Measurements from ENCODE around the gene C17orf58.
"Not testable (repeated sequence)": the region's sequence is repeated elsewhere in the genome, so short reads cannot be mapped to it uniquely, and the experiment has no call there.

C17orf58 gene

DNA sequence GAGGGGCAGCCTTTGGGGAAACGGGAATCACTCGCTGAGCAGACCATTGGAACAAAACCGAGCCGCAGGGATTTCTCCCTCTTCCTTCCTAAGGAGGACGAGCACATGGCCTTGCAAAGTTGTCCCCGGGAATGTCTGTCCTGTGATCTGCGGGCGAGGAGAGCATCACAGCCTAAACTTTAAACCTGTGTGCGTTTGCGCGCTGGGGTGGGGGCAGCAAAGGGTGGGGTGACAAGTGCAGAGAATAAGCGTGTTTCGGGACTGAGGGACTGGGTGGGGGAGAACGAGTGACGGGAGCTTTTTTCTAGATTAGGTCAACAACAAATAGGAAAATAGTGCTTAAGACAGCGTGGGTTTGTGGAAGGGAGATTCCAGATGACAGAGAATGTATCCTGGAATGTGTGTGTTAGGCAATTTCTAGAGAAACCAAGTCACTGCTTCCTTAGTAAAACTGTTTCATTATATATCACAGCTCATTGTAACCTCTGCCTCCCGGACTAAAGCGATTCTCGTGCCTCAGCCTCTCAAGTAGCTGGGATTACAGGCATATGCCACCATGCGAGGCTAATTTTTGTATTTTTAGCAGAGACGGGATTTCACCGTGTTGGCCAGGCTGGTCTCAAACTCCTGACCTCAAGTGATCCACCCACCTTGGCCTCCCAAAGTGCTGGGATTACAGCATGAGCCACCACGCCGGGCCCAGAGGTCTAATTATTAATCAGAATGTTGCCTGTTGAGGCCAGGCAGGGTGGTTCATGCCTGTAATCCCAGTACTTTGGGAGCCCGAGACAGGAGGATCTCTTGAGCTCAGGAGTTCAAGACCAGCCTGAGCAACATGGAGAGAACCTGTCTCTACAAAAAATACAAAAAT lies at the start of gene C17orf58:
TSS of gene C17orf58 (minus strand) at position 169 of the 871 bp plus-strand sequence. CDS start 271 bp downstream, outside the sequence.
- not testable (repeated sequence) for DNase-seq

DNA sequence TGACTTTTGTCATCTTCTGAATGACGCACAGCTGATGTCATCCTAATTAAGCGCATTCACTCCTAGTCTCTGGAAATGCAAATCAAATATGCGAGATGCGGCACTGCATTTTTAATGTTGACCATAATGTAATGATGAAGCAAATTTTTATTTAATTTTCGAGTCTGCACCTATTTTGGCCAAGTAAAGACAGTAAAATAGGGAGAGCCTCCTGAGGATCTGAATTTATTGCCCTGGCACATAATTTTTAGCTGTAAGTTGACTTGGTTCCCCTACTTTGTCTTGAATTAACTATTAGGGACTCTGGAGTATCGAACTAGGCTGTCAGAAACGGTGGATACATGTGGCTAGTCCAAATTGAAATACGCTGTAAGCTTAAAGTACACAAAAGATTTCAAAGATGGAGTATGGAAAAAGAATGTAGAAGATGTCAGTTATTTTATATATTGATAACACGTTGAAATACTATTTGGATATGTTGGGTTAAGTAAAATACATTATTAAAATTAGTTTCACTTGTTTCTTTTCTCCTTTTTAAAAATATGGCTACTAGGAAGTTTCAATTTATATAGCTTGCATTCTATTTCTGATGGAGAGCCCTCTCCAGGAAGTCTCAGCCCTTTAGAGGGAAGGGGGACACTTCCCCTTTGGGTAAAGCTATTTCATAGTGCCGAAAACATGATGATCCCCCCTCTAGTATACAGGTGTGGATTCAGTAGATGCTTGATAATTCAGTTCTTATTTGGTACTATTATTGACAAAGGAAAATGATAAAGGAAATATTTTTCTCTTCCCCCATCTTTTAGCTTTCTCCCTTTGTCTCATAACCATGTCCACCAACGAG lies 40.3 kb upstream of the C17orf58 start:
- DNase-seq, result no peak

DNA sequence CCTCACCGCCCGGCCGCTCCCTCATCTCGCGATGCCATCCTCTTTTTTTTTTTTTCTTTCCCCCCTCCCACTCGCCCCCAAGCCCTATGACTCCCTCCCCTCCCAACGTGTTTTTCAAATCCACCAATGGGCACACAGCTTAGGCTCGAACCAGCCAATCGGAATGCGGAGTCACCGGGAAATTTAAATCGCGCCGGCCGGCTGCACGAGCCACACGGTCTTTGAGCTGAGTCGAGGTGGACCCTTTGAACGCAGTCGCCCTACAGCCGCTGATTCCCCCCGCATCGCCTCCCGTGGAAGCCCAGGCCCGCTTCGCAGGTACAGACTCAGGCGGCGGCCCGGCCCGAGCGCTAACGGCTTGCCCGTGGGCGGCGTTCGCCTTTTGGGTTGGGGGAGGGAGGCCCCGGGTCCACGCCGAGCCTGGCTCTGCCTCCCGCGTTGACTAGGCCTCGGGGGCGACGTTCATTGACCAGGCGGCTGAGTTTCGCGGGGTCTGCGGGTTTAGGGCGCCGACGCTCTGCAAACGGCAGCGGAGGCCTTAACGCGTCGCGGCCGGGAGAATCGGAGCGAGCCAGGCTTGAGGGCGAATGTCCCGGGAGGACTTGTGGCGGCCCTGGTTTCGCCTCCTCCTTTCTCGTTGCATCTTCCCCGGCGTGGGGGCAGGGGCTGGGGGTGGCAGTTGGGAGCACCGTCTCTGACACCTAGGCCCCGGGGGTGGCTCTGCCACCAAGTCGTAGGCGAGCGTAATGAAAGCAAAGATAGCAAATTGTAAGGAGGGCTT lies 39.4 kb upstream of the C17orf58 start, which contains the start of gene KPNA2:
TSS of gene KPNA2 (plus strand) at position 213 of the 781 bp plus-strand sequence. CDS start 1,398 bp downstream, outside the sequence.
- DNase-seq, result no peak

DNA sequence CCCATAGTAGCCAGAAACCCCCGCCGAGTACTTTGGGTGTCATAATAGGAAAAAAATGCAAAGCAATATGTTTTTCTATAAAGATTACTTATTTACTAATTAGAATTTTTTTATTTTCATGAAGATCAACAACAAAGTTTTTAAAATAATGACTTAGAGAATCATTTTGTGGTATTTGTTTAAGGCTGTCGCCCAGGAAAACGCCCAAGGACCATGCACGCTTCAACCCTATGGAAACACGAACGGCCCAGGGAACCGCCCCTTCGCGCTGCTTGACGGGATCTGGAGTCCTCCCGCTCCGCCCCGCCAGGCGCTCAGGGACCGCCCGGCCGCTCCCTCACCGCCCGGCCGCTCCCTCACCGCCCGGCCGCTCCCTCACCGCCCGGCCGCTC lies 38.9 kb upstream of the C17orf58 start:
- no peak for DNase-seq

DNA sequence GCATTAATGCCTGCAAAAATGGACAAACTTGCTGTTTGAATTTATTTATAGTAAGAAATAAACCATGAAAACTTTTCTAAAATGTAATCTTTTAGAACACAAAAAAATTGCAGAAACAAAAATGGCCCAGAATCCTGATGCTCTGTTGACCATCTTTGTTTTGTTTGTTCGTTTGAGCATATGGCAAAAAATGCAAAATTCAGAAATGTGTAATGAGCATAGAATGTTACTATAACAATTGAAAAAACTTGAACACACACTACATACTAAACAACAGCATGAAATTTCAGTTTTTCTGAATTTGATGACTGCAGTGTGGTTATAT lies 38.1 kb upstream of the C17orf58 start:
- no peak for DNase-seq

DNA sequence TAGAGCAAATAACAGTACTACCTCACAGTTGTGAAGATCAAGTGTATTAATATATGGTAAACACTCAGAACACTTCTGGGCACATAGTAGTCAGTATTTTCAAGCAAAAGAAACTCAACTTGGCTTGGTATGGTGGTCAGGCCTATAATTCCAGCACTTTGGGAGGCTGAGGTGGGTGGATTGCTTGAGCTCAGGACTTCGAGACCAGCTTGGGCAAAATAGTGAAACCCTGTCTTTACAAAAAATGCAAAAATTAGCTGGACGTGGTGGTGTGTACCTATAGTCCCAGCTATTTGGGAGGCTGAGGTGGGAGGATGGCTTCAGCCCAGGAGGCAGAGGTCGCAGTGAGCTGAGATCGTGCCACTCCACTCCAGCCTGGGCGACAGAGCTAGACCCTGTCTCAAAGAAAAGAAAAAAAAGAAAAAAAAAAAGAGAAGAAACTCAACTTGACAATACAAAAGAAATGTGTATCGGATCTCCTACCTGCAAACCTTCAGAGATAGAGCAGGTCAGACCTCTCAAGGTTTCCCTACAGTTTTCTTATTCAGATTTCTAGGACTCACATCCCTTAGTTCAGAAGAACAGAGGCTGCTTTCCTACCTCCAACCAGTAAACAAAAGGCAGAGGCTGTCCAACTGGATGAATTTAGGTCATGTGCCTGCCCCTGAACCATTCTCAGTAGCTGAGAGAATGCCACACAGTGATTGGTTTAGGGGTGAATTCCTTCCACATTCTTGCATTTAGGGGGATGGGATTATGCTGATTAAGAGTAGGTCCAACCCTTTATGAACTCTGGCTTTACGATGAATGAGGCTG lies 37.6 kb upstream of the C17orf58 start:
- no peak for DNase-seq

DNA sequence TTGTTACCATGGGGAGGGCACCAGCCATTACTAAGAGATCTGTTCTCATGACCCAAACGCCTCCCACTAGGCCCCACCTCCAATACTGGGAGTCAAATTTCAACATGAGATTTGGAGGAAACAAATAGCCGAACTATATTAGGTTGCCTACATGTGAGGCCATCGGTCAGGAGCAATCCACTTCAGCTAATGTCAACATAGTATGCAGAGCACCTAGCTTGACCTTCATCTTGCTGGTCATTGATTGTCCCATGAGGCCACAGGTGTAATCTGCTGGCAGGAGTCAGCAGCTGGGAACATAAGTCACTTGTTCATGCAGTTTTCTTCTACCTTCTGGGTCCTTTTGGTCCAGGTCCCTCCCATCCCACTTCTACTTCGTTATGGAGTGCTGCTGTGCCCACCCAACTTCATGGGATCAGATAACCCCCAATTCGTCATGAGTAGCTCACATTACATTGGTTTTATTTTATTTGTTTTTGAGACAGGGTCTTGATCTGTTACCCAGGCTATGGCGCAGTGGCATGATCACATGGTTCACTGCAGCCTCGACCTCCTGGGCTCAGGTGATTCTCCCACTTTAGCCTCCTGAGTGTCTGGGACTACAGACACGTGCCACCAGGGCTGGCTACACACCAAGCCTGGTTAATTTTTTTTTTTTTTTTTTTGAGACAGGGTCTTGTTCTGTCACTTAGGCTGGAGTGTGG lies 33.4 kb upstream of the C17orf58 start:
- DNase-seq, result no peak

DNA sequence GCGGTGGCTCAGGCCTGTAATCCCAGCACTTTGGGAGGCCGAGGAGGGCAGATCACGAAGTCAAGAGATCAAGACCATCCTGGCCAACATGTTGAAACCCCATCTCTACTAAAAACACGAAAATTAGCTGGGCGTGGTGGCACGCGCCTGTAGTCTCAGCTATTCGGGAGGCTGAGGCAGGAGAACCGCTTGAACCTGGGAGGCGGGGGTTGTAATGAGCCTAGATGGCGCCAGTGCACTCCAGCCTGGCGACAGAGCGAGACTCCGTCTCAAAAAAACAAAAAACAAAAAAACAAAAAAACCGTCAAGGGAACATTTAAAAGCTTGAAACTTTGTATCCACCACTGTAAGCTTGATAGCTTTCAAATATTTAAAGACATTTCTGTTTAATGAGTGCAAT lies 26.3 kb upstream of the C17orf58 start:
- DNase-seq, result not testable (repeated sequence)

DNA sequence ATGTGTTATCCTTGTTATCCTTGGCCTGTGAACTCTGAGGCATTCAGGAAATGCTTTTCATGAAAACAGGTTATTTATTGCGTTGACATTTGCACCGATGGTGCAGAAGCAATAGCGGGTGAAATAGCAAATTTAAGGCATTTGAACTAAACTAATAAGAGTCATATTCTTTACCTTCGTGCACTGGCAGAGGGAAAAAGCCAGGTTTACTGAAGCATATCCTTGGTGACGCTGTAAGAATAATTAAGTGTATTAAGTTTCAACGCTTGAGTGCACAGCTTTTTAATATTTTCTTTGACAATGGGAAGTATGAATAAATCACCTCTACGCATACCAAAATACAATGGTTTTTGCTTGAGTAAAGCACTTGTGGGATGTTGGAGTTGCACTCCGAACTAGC lies 25.7 kb upstream of the C17orf58 start:
- DNase-seq, result no peak

DNA sequence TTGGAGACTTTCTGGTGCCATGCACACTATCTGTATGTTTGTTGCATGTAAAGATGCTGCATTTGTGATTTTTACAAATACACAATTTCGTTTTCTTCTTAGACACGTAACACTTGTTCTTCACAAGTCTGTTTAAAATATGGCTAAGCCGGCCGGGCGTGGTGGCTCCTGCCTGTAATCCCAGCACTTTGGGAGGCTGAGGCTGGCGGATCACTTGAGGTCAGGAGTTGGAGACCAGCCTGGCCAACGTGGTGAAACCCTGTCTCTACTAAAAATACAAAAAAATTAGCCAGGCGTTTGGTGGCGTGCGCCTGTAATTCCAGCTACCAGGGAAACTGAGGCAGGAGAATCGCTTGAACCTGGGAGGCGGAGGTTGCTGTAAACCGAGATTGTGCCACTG lies 24.5 kb upstream of the C17orf58 start:
- DNase-seq, result not testable (repeated sequence)

DNA sequence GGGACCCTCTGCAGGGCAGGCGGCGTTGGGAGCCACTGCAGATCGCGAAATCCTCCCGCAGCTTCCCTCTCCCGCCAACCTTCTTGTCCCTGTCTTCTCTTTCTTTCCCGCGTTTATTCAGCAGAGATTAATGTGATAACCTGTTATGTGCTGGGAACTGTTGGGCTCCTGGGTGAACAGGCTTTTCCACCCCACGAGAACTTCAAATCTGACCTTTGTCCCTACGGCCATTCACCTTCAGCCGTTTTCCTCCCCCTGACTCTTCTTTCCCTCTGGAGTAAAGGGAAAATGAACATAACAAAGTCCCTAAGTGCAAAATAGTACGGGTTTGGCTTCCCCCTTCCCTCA lies 24.1 kb upstream of the C17orf58 start:
- no peak for DNase-seq

DNA sequence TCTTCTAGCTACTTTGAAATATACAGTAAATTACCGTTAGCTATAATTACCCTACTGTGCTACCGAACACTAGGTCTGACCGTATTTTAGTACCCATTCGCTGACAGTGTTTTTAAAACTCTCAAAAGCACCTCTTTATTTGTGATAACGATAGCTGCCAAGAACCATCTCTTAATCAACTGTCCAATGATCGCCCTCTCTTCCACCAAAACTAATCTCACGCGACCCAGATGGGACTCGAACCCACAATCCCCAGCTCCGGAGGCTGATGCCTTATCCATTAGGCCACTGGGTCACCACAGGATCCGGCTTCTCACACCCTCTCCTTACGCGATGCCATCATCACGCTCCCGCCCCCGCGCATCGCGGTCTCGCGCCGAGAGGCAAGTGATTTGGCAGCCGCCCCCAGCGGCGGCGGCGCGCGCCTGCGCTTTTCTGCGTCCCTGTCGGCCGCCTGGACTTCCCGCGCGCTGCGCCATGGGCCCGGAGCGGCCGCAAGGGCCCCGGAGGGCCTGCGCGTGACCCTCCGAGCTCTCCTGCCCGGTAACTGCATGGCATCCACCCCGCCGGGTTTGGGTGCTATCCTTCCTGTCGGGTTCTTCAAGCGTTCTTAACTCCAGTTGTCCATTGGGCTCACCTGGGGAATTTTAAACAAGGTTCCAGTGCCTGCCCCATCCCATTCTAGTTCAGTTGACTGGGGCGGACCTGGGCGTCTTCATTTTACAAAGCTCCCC lies 23.6 kb upstream of the C17orf58 start:
- peak; percentile 83 for DNase-seq

DNA sequence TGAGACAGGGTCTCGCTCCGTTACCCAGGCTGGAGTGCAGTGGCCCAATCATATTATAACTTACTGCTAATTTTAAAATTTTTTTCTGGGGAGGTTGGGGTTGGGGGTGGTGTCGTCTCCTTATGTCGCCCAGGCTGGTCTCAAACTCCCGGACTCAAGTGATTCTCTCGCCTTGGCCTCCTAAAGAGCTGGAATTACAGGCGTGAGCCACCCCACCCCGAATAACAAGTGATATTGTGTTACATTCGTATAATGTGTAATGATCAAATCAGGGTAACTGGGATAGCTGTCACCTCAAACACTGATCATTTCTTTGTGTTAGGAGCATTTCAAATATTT lies 23.0 kb upstream of the C17orf58 start:
- no peak for DNase-seq

DNA sequence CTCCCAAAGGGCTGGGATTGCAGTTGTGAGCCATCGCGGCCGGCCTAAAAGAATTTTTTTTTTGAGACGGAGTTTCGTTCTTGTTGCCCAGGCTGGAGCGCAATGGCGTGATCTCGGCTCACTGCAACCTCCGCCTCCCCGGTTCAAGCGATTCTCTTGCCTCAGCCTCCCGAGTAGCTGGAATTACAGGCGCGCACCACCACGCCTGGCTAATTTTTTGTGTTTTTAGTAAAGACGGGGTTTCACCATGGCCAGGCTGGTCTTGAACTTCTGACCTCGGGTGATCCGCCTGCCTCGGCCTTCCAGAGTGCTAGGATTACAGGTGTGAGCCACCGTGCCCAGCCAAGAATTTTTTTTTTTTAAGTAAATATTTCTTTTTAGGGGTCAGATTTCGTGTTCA lies 22.2 kb upstream of the C17orf58 start:
- DNase-seq, result not testable (repeated sequence)

DNA sequence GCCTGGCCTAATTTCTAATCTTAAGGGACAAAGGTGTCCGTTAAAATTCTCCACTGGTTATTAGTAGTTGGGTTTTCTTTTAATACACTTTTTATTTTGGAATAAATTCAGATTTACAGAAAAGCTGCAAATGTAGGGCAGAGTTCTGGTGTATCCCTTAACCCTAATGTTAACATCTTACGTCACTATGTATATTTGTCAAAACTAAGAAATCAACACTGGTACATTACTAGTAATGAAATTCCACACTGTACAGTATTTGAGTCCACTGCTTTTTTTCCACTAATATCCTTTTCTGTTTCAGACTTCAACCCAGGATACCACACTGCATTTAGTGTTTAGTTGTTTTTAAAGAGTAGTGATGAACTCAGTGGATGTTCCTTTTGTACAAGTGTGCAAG lies 20.6 kb upstream of the C17orf58 start:
- no peak for DNase-seq

DNA sequence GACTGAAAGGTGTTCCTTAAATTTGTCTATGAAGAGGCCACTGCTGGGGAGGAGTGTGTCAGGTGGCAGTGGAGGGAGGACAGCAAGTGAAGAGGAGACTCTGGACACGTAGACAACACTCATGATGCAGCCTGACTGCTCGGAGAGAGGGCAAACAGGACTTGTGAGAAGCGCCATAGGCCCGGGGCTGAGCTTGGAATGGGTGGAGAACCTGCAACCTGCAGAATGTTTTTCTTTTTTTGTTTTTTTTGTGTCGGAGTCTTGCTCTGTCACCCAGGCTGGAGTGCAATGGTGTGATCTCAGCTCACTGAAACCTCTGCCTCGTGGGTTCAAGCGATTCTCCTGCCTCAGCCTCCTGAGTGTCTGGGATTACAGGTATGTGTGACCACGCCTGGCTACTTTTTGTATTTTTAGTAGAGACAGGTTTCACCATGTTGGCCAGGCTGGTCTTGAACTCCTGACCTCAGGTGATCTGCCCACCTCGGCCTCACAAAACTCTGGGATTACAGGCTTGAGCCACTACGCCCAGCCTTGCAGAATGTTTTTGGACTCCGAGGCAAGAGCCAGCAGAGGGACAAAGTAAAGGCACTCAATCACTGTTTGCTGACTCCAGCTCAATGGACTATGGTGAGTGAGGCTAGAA lies 18.9 kb upstream of the C17orf58 start:
- no peak for DNase-seq

DNA sequence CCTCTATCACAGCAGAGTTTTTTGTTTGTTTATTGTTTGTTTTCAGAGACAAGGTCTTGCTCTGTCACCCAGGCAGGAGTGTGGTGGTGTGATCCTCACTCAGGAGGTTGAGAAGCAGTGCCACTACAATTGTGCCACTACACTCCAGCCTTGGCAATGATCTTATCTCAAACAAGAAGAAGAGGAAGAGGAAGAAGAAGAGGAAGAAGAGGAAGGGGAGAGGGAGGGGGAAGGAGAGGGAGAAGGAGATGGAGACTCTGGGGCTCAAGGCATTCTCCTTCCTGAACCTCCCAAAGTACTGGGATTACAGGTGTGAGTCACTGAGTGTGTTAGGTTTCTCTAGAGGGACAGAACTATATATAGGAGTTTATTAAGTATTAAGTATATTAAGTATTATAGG lies 17.1 kb upstream of the C17orf58 start:
- DNase-seq, result no peak

DNA sequence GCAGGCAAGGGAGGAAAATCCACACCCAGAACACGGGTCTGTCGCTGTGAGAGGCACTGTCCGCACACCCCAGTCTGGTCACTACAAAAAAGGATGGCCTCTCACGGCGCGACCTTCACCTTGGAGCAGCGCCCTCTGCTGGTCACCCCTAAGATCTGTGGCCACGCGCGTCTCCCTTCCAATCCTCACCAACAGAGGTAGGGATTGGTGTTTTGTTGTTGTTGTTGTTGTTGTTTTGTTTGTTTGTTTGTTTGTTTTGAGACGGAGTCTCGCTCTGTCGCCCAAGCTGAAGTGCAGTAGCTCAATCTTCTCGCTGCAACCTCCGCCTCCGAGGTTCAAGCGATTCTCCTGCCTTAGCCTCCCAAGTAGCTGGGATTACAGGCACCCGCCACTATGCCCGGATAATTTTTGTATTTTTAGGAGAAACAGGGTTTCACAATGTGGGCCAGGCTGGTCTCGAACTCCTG lies 15.0 kb upstream of the C17orf58 start:
- DNase-seq, result no peak

DNA sequence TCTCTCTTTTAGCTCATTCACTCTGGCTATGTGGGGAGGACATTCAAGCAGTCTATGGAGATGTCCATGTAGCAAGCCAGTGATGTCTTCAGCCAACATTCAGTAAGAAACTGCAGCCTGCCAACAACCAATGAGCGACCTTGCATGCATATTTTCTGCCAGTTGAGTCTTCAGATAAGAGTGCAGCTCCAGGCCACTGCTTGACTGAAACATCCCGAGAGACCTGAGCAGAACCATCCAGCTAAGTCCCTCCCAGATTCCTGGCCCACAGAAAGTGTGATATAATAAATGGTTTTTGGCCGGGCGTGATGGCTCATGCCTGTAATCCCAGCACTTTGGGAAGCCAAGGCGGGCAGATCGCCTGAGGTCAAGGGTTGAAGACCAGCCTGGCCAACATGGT lies 10.5 kb upstream of the C17orf58 start:
- no peak for DNase-seq

DNA sequence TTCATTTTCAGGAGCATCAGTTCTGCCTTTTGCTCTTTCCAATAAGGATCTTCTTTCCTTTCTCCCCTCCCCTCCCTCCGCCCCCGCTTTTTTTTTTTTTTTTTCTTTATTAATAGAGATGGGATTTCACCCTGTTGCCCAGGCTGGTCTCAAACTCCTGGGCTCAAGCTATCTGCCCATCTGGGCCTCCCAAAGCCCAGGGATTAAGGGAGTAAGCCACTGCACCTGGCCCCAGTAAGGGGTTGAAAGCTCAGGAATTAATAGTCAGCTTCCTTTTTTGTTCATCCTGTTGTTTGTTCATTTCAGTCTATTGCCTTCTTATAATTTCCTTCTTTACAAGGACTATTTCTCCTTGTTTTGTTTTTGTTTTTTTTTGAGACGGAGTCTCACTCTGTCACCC lies 7.9 kb upstream of the C17orf58 start:
- no peak for DNase-seq
